ENCODE results near the gene RBM42.
A peak's percentile ranks its signal among the peaks of the same experiment; 100 is the strongest.
"Not testable (repeated sequence)": the region's sequence is repeated elsewhere in the genome, so short reads cannot be mapped to it uniquely, and the experiment has no call there.

The RBM42 gene, protein sequence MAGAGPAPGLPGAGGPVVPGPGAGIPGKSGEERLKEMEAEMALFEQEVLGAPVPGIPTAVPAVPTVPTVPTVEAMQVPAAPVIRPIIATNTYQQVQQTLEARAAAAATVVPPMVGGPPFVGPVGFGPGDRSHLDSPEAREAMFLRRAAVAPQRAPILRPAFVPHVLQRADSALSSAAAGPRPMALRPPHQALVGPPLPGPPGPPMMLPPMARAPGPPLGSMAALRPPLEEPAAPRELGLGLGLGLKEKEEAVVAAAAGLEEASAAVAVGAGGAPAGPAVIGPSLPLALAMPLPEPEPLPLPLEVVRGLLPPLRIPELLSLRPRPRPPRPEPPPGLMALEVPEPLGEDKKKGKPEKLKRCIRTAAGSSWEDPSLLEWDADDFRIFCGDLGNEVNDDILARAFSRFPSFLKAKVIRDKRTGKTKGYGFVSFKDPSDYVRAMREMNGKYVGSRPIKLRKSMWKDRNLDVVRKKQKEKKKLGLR

DNA sequence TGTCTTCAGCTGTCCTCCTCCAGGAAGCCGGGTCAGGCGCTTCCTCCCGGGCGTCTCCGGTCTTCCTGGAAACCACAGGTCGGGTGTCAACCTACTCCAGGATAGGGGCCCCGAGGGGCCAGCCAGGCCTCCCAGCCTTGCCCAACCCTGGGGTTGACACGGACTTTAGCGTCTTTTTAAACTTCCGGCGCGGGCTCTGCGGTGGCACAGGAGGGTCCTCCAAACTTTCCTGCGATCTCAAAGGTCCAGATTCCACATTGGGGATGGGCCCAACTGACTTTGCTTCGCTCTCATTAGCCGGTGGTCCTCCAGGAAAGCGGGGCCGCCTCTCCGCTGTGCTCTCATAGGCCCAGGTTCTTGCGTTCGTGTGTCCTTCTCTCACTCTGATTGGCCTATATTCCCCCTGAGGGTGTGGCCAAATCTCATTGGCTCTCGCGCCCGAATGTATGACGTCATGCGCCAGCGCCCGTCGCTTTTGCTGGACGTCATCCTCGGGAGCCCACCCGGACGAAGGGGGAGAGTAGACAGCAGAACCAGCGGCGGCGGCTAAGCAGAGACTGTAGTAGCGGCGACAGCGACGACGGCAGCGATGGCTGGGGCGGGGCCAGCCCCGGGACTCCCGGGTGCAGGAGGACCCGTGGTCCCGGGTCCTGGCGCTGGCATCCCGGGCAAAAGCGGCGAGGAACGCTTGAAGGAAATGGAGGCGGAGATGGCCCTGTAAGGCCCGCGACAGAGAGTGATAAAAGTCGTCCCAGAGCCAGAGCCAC lies at the start of gene RBM42:
RBM42 (plus strand) TSS at position 472 of the 767 bp plus-strand sequence; CDS start at position 590, 118 bp downstream.
- Histone ChIP-seq H3K36me3 (ENCODE audit: control insufficient read depth in 1 of 2, insufficient read depth in 2 of 2, low read length in 2 of 2) (peaks cover 10 to 32% of the 10 kb centered on the region in 2 donors), H3K27ac (ENCODE audit: low read depth, low read length) (peak within 1 kb of the TSS; percentile 80), H3K4me1 (ENCODE audit: control insufficient read depth in 1 of 2, insufficient read depth in 2 of 2, low read length in 2 of 2) (peaks cover 9 to 11% of the 10 kb centered on the region in 2 donors), H3K9ac (ENCODE audit: low read depth in 1 of 2, low read length in 2 of 2) (peak within 1 kb of the TSS; percentile 85 to 93), H3K4me3 (ENCODE audit: low read depth in 1 of 2, low read length in 2 of 2) (peak within 1 kb of the TSS; percentile 83 to 93), H3K27me3 (ENCODE audit: control insufficient read depth in 1 of 2, insufficient read depth in 2 of 2, low read length in 2 of 2) (no peaks in the 10 kb centered on the region), H3K9me3 (ENCODE audit: control insufficient read depth in 1 of 2, low read length in 2 of 2) (no peaks in the 10 kb centered on the region)

GRCh38 chr19:35582760-35583159 lies 46.1 kb upstream of the RBM42 start:
- H3K4me1 ChIP-seq (ENCODE audit: control insufficient read depth in 1 of 2, insufficient read depth in 2 of 2, low read length in 2 of 2): no peaks in the 10 kb centered on the region
- no peak overlapping the region for H3K9ac ChIP-seq (ENCODE audit: low read depth in 1 of 2, low read length in 2 of 2)
- no peak overlapping the region for H3K27ac ChIP-seq (ENCODE audit: low read depth, low read length)
- peaks cover 0 to 1% of the 10 kb centered on the region in 2 donors for H3K9me3 ChIP-seq (ENCODE audit: control insufficient read depth in 1 of 2, low read length in 2 of 2)
- H3K36me3 ChIP-seq (ENCODE audit: control insufficient read depth in 1 of 2, insufficient read depth in 2 of 2, low read length in 2 of 2): no peaks in the 10 kb centered on the region
- no peaks in the 10 kb centered on the region for H3K27me3 ChIP-seq (ENCODE audit: control insufficient read depth in 1 of 2, insufficient read depth in 2 of 2, low read length in 2 of 2)
- no peak overlapping the region for H3K4me3 ChIP-seq (ENCODE audit: low read depth in 1 of 2, low read length in 2 of 2)

GRCh38 chr19:35585848-35586247 lies 43.0 kb upstream of the RBM42 start, which contains the start of gene PMIS2:
PMIS2 (plus strand) TSS chr19:35586173; CDS start chr19:35586260, 87 bp downstream.
- Histone ChIP-seq H3K36me3 (ENCODE audit: control insufficient read depth in 1 of 2, insufficient read depth in 2 of 2, low read length in 2 of 2) (no peaks in the 10 kb centered on the region), H3K27me3 (ENCODE audit: control insufficient read depth in 1 of 2, insufficient read depth in 2 of 2, low read length in 2 of 2) (no peaks in the 10 kb centered on the region), H3K9ac (ENCODE audit: low read depth in 1 of 2, low read length in 2 of 2) (no peak within 1 kb of the TSS), H3K27ac (ENCODE audit: low read depth, low read length) (no peak within 1 kb of the TSS), H3K4me3 (ENCODE audit: low read depth in 1 of 2, low read length in 2 of 2) (no peak within 1 kb of the TSS), H3K9me3 (ENCODE audit: control insufficient read depth in 1 of 2, low read length in 2 of 2) (no peaks in the 10 kb centered on the region), H3K4me1 (ENCODE audit: control insufficient read depth in 1 of 2, insufficient read depth in 2 of 2, low read length in 2 of 2) (no peaks in the 10 kb centered on the region)

DNA sequence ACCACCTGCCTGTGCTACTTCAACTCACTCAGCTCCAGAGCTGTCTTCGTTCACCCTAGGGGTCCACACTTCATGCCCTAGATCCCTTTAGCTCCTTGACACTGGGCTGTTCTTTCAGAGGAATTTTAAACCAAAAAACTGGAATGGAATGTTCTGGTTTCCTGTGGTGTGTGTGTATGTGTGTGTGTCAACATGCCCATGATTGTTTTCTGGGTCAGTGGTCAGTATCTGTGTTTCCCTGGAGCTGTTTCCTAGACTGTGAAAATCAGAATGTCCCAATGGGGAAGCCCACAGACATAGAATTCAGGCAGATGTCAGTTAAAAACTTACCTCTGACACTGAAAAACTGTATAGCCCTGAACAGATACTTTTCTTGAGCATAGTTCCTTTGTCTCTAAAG lies 41.5 kb upstream of the RBM42 start:
- Histone ChIP-seq H3K27me3 (ENCODE audit: control insufficient read depth in 1 of 2, insufficient read depth in 2 of 2, low read length in 2 of 2) (no peaks in the 10 kb centered on the region), H3K9ac (ENCODE audit: low read depth in 1 of 2, low read length in 2 of 2) (no peak overlapping the region)

GRCh38 chr19:35590875-35591274 lies 38.0 kb upstream of the RBM42 start:
- Histone ChIP-seq H3K4me3 (ENCODE audit: low read depth in 1 of 2, low read length in 2 of 2) (no peak overlapping the region), H3K9ac (ENCODE audit: low read depth in 1 of 2, low read length in 2 of 2) (no peak overlapping the region), H3K9me3 (ENCODE audit: control insufficient read depth in 1 of 2, low read length in 2 of 2) (no peaks in the 10 kb centered on the region), H3K36me3 (ENCODE audit: control insufficient read depth in 1 of 2, insufficient read depth in 2 of 2, low read length in 2 of 2) (no peaks in the 10 kb centered on the region), H3K27me3 (ENCODE audit: control insufficient read depth in 1 of 2, insufficient read depth in 2 of 2, low read length in 2 of 2) (no peaks in the 10 kb centered on the region), H3K27ac (ENCODE audit: low read depth, low read length) (no peak overlapping the region), H3K4me1 (ENCODE audit: control insufficient read depth in 1 of 2, insufficient read depth in 2 of 2, low read length in 2 of 2) (no peaks in the 10 kb centered on the region)

More for the DNA sequence above, 41.5 kb upstream of the RBM42 start:
- Histone ChIP-seq H3K27ac (ENCODE audit: low read depth, low read length) (no peak overlapping the region), H3K4me3 (ENCODE audit: low read depth in 1 of 2, low read length in 2 of 2) (no peak overlapping the region), H3K36me3 (ENCODE audit: control insufficient read depth in 1 of 2, insufficient read depth in 2 of 2, low read length in 2 of 2) (no peaks in the 10 kb centered on the region), H3K9me3 (ENCODE audit: control insufficient read depth in 1 of 2, low read length in 2 of 2) (no peaks in the 10 kb centered on the region), H3K4me1 (ENCODE audit: control insufficient read depth in 1 of 2, insufficient read depth in 2 of 2, low read length in 2 of 2) (no peaks in the 10 kb centered on the region)

DNA sequence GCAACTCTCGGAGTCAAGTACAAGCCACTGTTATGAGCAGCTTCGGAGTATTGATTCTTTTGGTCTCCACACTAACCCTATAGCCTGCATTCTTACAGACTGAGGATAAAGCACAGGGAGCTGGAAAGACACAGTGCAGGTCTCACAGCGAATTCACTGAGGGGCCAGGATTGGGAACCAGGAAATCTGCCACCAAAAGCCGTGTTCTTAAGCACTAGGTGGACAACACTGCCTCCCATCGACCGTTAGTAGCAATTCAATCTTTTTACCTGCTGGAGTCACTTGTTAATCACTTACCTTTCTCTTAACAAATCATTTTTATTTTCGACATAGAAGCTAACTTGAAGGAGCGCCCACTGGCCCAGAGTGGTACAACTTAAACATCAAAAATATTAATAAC lies 36.6 kb upstream of the RBM42 start:
- Histone ChIP-seq H3K36me3 (ENCODE audit: control insufficient read depth in 1 of 2, insufficient read depth in 2 of 2, low read length in 2 of 2) (no peaks in the 10 kb centered on the region), H3K9ac (ENCODE audit: low read depth in 1 of 2, low read length in 2 of 2) (no peak overlapping the region), H3K27me3 (ENCODE audit: control insufficient read depth in 1 of 2, insufficient read depth in 2 of 2, low read length in 2 of 2) (no peaks in the 10 kb centered on the region), H3K9me3 (ENCODE audit: control insufficient read depth in 1 of 2, low read length in 2 of 2) (no peaks in the 10 kb centered on the region), H3K4me1 (ENCODE audit: control insufficient read depth in 1 of 2, insufficient read depth in 2 of 2, low read length in 2 of 2) (no peaks in the 10 kb centered on the region), H3K4me3 (ENCODE audit: low read depth in 1 of 2, low read length in 2 of 2) (no peak overlapping the region), H3K27ac (ENCODE audit: low read depth, low read length) (no peak overlapping the region)

- not testable (repeated sequence) for H3K27ac ChIP-seq (ENCODE audit: low read depth, low read length); H3K9ac ChIP-seq (ENCODE audit: low read depth in 1 of 2, low read length in 2 of 2); H3K4me3 ChIP-seq (ENCODE audit: low read depth in 1 of 2, low read length in 2 of 2); H3K9me3 ChIP-seq (ENCODE audit: control insufficient read depth in 1 of 2, low read length in 2 of 2); H3K36me3 ChIP-seq (ENCODE audit: control insufficient read depth in 1 of 2, insufficient read depth in 2 of 2, low read length in 2 of 2); H3K27me3 ChIP-seq (ENCODE audit: control insufficient read depth in 1 of 2, insufficient read depth in 2 of 2, low read length in 2 of 2); H3K4me1 ChIP-seq (ENCODE audit: control insufficient read depth in 1 of 2, insufficient read depth in 2 of 2, low read length in 2 of 2)
Measured at GRCh38 chr19:35595026-35595425, 33.8 kb upstream of the RBM42 start.

GRCh38 chr19:35595928-35596327 lies 32.9 kb upstream of the RBM42 start:
- Histone ChIP-seq H3K27ac (ENCODE audit: low read depth, low read length) (no peak overlapping the region), H3K36me3 (ENCODE audit: control insufficient read depth in 1 of 2, insufficient read depth in 2 of 2, low read length in 2 of 2) (no peaks in the 10 kb centered on the region), H3K9me3 (ENCODE audit: control insufficient read depth in 1 of 2, low read length in 2 of 2) (no peaks in the 10 kb centered on the region), H3K4me1 (ENCODE audit: control insufficient read depth in 1 of 2, insufficient read depth in 2 of 2, low read length in 2 of 2) (no peaks in the 10 kb centered on the region), H3K9ac (ENCODE audit: low read depth in 1 of 2, low read length in 2 of 2) (no peak overlapping the region), H3K27me3 (ENCODE audit: control insufficient read depth in 1 of 2, insufficient read depth in 2 of 2, low read length in 2 of 2) (no peaks in the 10 kb centered on the region), H3K4me3 (ENCODE audit: low read depth in 1 of 2, low read length in 2 of 2) (no peak overlapping the region)

GRCh38 chr19:35596366-35596999 lies 32.4 kb upstream of the RBM42 start:
- no peaks in the 10 kb centered on the region for H3K27me3 ChIP-seq (ENCODE audit: control insufficient read depth in 1 of 2, insufficient read depth in 2 of 2, low read length in 2 of 2)
- H3K27ac ChIP-seq (ENCODE audit: low read depth, low read length): no peak overlapping the region
- no peaks in the 10 kb centered on the region for H3K9me3 ChIP-seq (ENCODE audit: control insufficient read depth in 1 of 2, low read length in 2 of 2)
- H3K4me3 ChIP-seq (ENCODE audit: low read depth in 1 of 2, low read length in 2 of 2): no peak overlapping the region
- no peaks in the 10 kb centered on the region for H3K36me3 ChIP-seq (ENCODE audit: control insufficient read depth in 1 of 2, insufficient read depth in 2 of 2, low read length in 2 of 2)
- no peak overlapping the region for H3K9ac ChIP-seq (ENCODE audit: low read depth in 1 of 2, low read length in 2 of 2)
- no peaks in the 10 kb centered on the region for H3K4me1 ChIP-seq (ENCODE audit: control insufficient read depth in 1 of 2, insufficient read depth in 2 of 2, low read length in 2 of 2)

DNA sequence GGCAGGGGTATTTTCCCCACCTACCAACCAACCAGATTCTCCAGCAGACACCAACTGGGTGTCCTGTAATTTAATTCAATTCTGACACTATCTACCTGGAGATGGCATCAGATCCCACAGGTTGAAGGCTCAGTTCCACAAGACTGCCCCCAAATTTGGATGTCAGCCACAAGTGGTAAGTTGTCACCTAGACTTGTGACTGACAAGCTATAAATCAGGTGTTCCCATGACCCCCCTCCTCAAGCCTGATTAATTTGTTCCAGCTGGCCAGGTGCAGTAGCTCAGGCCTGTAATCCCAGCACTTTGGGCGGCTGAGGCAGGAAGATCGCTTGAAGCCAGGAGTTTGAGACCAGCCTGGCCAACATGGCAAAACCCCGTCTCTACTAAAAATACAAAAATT lies 26.9 kb upstream of the RBM42 start:
- Histone ChIP-seq H3K27ac (ENCODE audit: low read depth, low read length) (no peak overlapping the region), H3K27me3 (ENCODE audit: control insufficient read depth in 1 of 2, insufficient read depth in 2 of 2, low read length in 2 of 2) (no peaks in the 10 kb centered on the region), H3K9ac (ENCODE audit: low read depth in 1 of 2, low read length in 2 of 2) (no peak overlapping the region), H3K4me1 (ENCODE audit: control insufficient read depth in 1 of 2, insufficient read depth in 2 of 2, low read length in 2 of 2) (no peaks in the 10 kb centered on the region), H3K36me3 (ENCODE audit: control insufficient read depth in 1 of 2, insufficient read depth in 2 of 2, low read length in 2 of 2) (no peaks in the 10 kb centered on the region), H3K9me3 (ENCODE audit: control insufficient read depth in 1 of 2, low read length in 2 of 2) (no peaks in the 10 kb centered on the region), H3K4me3 (ENCODE audit: low read depth in 1 of 2, low read length in 2 of 2) (no peak overlapping the region)

Measured in duodenal mucosa (tissue), 2 donors.